Sigmoid colon (tissue), 7 donors: ENCODE results near the gene KRTAP12-3. TPM values are rescaled to one million over a fixed set of nuclear protein-coding genes. Genes with fewer than 3 reads are reported as not detected.

Source experiments
- DNase-seq: peaks from one replicate; pipeline ENCODE4 v3.0.0-alpha.2; 2019
- H3K27ac ChIP-seq, 4 donors: fragments of 200-600 bp; sonication (generic); one replicate each; pipeline ENCODE4 v1.5.1; 2016 to 2019; ENCODE audit warnings: mild to moderate bottlenecking in 1 of 4
- H3K27me3 ChIP-seq, 3 donors: fragments of 200-600 bp; sonication (generic); one replicate each; pipeline ENCODE4 v1.5.1; 2019; ENCODE audit warnings: mild to moderate bottlenecking in 1 of 3
- H3K36me3 ChIP-seq, 4 donors: fragments of 200-600 bp; sonication (generic); one replicate each; pipeline ENCODE4 v1.5.1; 2016 to 2019
- H3K4me1 ChIP-seq, 4 donors: fragments of 200-600 bp; sonication (generic); one replicate each; pipeline ENCODE4 v1.5.1; 2017 to 2019
- H3K4me3 ChIP-seq, 4 donors: fragments of 200-600 bp; sonication (generic); one replicate each; pipeline ENCODE4 v1.5.1; 2017 to 2019; ENCODE audit warnings: mild to moderate bottlenecking in 2 of 4, moderate library complexity in 1 of 4
- H3K9me3 ChIP-seq, 4 donors: fragments of 200-600 bp in 3 of 4; sonication (generic) in 3 of 4; one replicate each; pipeline versions ENCODE4 v1.5.1 to v1.6.1; 2013 to 2019
- CTCF ChIP-seq, 4 experiments: fragments of 450-650 bp in 3 of 4; fragments of 200-600 bp in 1 of 4; IDR thresholded peaks; one replicate each; pipeline ENCODE4 v1.5.1; 2016 to 2019; ENCODE audit warnings: antibody characterized with exemption in 4 of 4, mild to moderate bottlenecking in 3 of 4, moderate library complexity in 2 of 4
- EP300 ChIP-seq, 4 donors: sonication (generic); formaldehyde crosslinking; IDR thresholded peaks; one replicate each; pipeline ENCODE4 v1.6.1; 2017; ENCODE audit warnings: antibody characterized with exemption in 4 of 4
- POLR2A ChIP-seq, 2 donors: fragments of 450-650 bp; IDR thresholded peaks; one replicate each; pipeline ENCODE4 v1.6.1; 2016; ENCODE audit warnings: antibody characterized with exemption in 2 of 2, mild to moderate bottlenecking in 2 of 2, moderate library complexity in 2 of 2
- POLR2AphosphoS5 ChIP-seq, 4 donors: sonication (generic); formaldehyde crosslinking; IDR thresholded peaks; one replicate each; pipeline ENCODE4 v1.6.1; 2017; ENCODE audit warnings: antibody characterized with exemption in 4 of 4
- WGBS, 2 donors: extraction: QIAGEN DNeasy Blood & Tissue Kit; methylation state at CpG; one replicate each; pipeline ENCODE4 v1.1.7; 2013; 5-methylcytosine and 5-hydroxymethylcytosine counted together
- intact Hi-C: fragments of 100-400 bp; cut with DNase I; formaldehyde crosslinking; loops from one replicate; pipeline ENCODE4 v1.15.1; 2023
- polyA plus RNA-seq, 3 donors: library from polyadenylated mRNA; stranded (reverse); fragments of 200-250 nt; gene quantifications; one replicate each; pipeline ENCODE4 v1.2.3, GENCODE V29; 2013
- total RNA-seq, 4 donors: library from RNA; depleted of rRNA; stranded (reverse); fragments of >200 nt; gene quantifications; one replicate each; pipeline ENCODE4 v1.1.0, GENCODE V29; 2016
- donor health status: healthy with polysubstance abuse.
- donor health status: Bipolar disorder and iron deficiency.
- donor health status: healthy.

The KRTAP12-3 gene
- total and polyA plus RNA-seq, 7 donors, result not detected

- Histone ChIP-seq H3K27me3 (peaks cover 0 to 5% (median under 1%) of the 10 kb centered on the region in 3 donors), H3K4me3 (no peak overlapping the region), H3K36me3 (no peaks in the 10 kb centered on the region), H3K4me1 (no peaks in the 10 kb centered on the region), H3K27ac (no peak overlapping the region), H3K9me3 (peaks cover 0 to 8% (median 3%) of the 10 kb centered on the region in 4 donors)
- intact Hi-C loops, result no loop called here
- 48 to 57% methylated on average over 3 of the region's 3 CpGs for WGBS, 2 donors
- no peak for DNase-seq
- TF ChIP-seq CTCF (IDR thresholded peaks at IDR 0.05), result no peak
- TF ChIP-seq POLR2AphosphoS5 (IDR thresholded peaks at IDR 0.05), result no peak
- TF ChIP-seq POLR2A (IDR thresholded peaks at IDR 0.05), result no peak
- no peak for TF ChIP-seq EP300 (IDR thresholded peaks at IDR 0.05)
Observed at GRCh38 chr21:44618909-44619308, 38.8 kb upstream of the KRTAP12-3 start.

GRCh38 chr21:44619886-44620285, 37.8 kb upstream of the KRTAP12-3 start:
- no peak for TF ChIP-seq POLR2AphosphoS5 (IDR thresholded peaks at IDR 0.05)
- no peak for TF ChIP-seq POLR2A (IDR thresholded peaks at IDR 0.05)
- no peak for TF ChIP-seq EP300 (IDR thresholded peaks at IDR 0.05)
- TF ChIP-seq CTCF (IDR thresholded peaks at IDR 0.05), result no peak
- no peaks in the 10 kb centered on the region for H3K4me1 ChIP-seq
- WGBS, 2 donors, result 89 to 92% methylated on average over 6 of the region's 6 CpGs
- H3K36me3 ChIP-seq, result no peaks in the 10 kb centered on the region
- no peak overlapping the region for H3K4me3 ChIP-seq
- H3K9me3 ChIP-seq, result peaks cover 0 to 13% (median 4%) of the 10 kb centered on the region in 4 donors
- H3K27me3 ChIP-seq, result peaks cover 0 to 5% (median 0%) of the 10 kb centered on the region in 3 donors
- no peak overlapping the region for H3K27ac ChIP-seq
- DNase-seq, result no peak
- intact Hi-C loops, result no loop called here

GRCh38 chr21:44623575-44623974, 34.2 kb upstream of the KRTAP12-3 start:
- H3K36me3 ChIP-seq, result no peaks in the 10 kb centered on the region
- DNase-seq, result no peak
- H3K9me3 ChIP-seq, result peaks cover 0 to 13% (median 4%) of the 10 kb centered on the region in 4 donors
- intact Hi-C loops, result no loop called here
- TF ChIP-seq CTCF (IDR thresholded peaks at IDR 0.05) (no peak), POLR2A (IDR thresholded peaks at IDR 0.05) (no peak), POLR2AphosphoS5 (IDR thresholded peaks at IDR 0.05) (no peak), EP300 (IDR thresholded peaks at IDR 0.05) (no peak)
- no peak overlapping the region for H3K27ac ChIP-seq
- H3K4me3 ChIP-seq, result no peak overlapping the region
- H3K27me3 ChIP-seq, result peaks cover 0 to 19% (median 3%) of the 10 kb centered on the region in 3 donors
- no peaks in the 10 kb centered on the region for H3K4me1 ChIP-seq

- 89 to 92% methylated on average over 7 of the region's 7 CpGs for WGBS, 2 donors
- H3K9me3 ChIP-seq, result peaks cover 0 to 11% (median 5%) of the 10 kb centered on the region in 4 donors
Observed at GRCh38 chr21:44625756-44626155, 32.0 kb upstream of the KRTAP12-3 start.

More at GRCh38 chr21:44625756-44626155, 32.0 kb upstream of the KRTAP12-3 start:
- Histone ChIP-seq H3K36me3 (no peaks in the 10 kb centered on the region), H3K4me3 (no peak overlapping the region), H3K4me1 (no peaks in the 10 kb centered on the region), H3K27me3 (peaks cover 0 to 26% (median 13%) of the 10 kb centered on the region in 3 donors), H3K27ac (no peak overlapping the region)
- no peak for DNase-seq
- intact Hi-C loops, result no loop called here
- TF ChIP-seq POLR2A (IDR thresholded peaks at IDR 0.05) (no peak), CTCF (IDR thresholded peaks at IDR 0.05) (no peak), POLR2AphosphoS5 (IDR thresholded peaks at IDR 0.05) (no peak), EP300 (IDR thresholded peaks at IDR 0.05) (no peak)
